Breast epithelium (tissue), 3 donors: ENCODE measurements around the gene ANKRD53.

Experiments used
- CTCF ChIP-seq, 3 donors: fragments of 450-650 bp; IDR thresholded peaks; one replicate each; pipeline ENCODE4 v1.5.1; 2016 to 2017; ENCODE audit warnings: antibody characterized with exemption in 3 of 3, mild to moderate bottlenecking in 3 of 3, moderate library complexity in 3 of 3
- POLR2A ChIP-seq: fragments of 450-650 bp; IDR thresholded peaks from one replicate; pipeline ENCODE4 v1.6.1; 2016; ENCODE audit warnings: antibody characterized with exemption, mild to moderate bottlenecking, moderate library complexity
- POLR2AphosphoS5 ChIP-seq, 3 donors: sonication (generic); formaldehyde crosslinking; IDR thresholded peaks; one replicate each; pipeline ENCODE4 v1.6.1; 2017; ENCODE audit warnings: antibody characterized with exemption in 3 of 3

GRCh38 chr2:70965506-70965905 is 12.9 kb upstream of the ANKRD53 start:
- TF ChIP-seq POLR2AphosphoS5 (IDR thresholded peaks at IDR 0.05) (no peak), CTCF (IDR thresholded peaks at IDR 0.05) (no peak), POLR2A (no peak)
